OCI-LY7 (cell line): Measurements from ENCODE around the gene TSNAXIP1.

Experiments
- EZH2phosphoT487 ChIP-seq: fragments of 200-600 bp; sonication (generic); IDR thresholded peaks from 2 replicates; pipeline ENCODE4 v1.6.1; 2018; ENCODE audit warnings: low read depth, borderline replicate concordance, mild to moderate bottlenecking, mixed run types, antibody characterized with exemption, low read length, moderate library complexity, mixed read lengths
- TF ChIP-seq, protein P1 (sequence below): fragments of 200-600 bp; sonication (generic); conservative IDR thresholded peaks from 2 replicates; pipeline ENCODE4 v1.5.1; 2014; ENCODE audit warnings: mild to moderate bottlenecking, antibody characterized with exemption, low read length, moderate library complexity, mixed read lengths

DNA sequence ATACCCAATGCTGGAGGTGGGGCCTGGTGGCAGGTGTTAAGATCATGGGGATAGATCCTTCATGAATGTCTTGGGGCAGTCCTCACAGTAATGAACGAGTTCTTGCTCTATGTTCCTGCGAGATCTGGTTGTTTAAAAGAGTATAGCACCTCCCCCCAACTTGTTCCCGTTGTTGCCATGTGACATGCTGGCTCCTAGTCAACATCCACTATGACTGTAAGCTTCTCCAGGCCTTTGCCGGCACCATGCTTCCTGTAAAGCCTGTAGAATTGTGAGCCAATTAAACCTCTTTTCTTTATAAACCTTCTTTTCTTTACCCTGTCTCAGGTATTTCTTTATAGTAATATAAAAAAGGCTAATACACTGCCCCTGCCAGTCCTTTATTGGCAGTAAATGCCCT lies 33.6 kb upstream of the TSNAXIP1 start:
- TF ChIP-seq, protein P1, sequence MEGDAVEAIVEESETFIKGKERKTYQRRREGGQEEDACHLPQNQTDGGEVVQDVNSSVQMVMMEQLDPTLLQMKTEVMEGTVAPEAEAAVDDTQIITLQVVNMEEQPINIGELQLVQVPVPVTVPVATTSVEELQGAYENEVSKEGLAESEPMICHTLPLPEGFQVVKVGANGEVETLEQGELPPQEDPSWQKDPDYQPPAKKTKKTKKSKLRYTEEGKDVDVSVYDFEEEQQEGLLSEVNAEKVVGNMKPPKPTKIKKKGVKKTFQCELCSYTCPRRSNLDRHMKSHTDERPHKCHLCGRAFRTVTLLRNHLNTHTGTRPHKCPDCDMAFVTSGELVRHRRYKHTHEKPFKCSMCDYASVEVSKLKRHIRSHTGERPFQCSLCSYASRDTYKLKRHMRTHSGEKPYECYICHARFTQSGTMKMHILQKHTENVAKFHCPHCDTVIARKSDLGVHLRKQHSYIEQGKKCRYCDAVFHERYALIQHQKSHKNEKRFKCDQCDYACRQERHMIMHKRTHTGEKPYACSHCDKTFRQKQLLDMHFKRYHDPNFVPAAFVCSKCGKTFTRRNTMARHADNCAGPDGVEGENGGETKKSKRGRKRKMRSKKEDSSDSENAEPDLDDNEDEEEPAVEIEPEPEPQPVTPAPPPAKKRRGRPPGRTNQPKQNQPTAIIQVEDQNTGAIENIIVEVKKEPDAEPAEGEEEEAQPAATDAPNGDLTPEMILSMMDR = no peak
- TF ChIP-seq EZH2phosphoT487 = no peak
